Measurements from ENCODE around the gene URAD.
"Not testable (repeated sequence)": the region's sequence is repeated elsewhere in the genome, so short reads cannot be mapped to it uniquely, and the experiment has no call there.

The URAD gene

DNA sequence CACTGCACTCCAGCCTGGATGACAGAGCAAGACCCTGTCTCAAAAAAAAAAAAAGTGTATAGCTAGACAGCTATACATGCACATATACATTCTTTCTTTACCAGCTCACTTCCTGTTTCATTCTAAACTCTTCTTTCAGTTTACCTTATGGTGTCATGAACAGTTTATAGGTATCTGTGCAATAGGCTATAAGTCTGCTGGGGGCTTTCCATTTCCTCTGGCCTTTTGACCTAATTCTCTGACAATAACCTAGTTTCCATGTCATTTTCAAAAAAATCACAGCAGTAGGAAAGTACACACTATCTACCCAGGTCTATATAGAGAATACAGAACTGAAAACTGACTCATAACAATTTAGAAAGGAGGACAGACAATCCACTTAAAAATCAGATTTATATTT, 24.4 kb upstream of the URAD start:
- no peaks in the 10 kb centered on the region for H3K9me3 Mint-ChIP-seq
- intact Hi-C loops (cut with micrococcal nuclease) = no loop called here
- H3K27ac Mint-ChIP-seq = peak overlapping the region; percentile 50
- no peak overlapping the region for H3K4me3 Mint-ChIP-seq
- no peaks in the 10 kb centered on the region for H3K36me3 Mint-ChIP-seq (ENCODE audit: low read depth)
- no peaks in the 10 kb centered on the region for H3K27me3 Mint-ChIP-seq
- peaks cover 23% of the 10 kb centered on the region for H3K4me1 Mint-ChIP-seq (ENCODE audit: low read depth)

GRCh38 chr13:28012383-28012782, 23.9 kb upstream of the URAD start:
- intact Hi-C loops (cut with micrococcal nuclease) = no loop called here
- Mint-ChIP-seq H3K9me3 (no peaks in the 10 kb centered on the region), H3K36me3 (ENCODE audit: low read depth) (no peaks in the 10 kb centered on the region), H3K4me3 (no peak overlapping the region), H3K27ac (peak overlapping the region; percentile 50), H3K4me1 (ENCODE audit: low read depth) (peaks cover 26% of the 10 kb centered on the region), H3K27me3 (no peaks in the 10 kb centered on the region)

DNA sequence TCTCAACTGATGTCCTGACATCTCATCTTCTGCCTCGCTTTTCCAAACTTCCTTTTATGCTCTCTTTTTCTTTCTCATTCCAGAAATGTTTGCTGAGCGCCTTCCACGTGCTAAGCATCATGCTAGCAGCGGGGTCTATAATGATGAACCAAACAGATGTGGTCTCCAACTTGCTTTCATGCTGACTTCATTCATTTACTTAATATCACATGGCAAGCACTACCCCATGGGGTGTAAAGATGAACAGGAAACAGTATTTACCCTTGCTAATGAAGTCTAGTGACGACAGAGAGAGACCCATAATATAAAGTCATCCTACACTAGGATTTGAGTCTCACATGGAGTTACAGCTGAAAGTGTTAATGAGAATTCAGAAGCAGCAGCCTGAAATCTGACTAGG, 21.6 kb upstream of the URAD start:
- H3K9me3 Mint-ChIP-seq = no peaks in the 10 kb centered on the region
- no peak overlapping the region for H3K27ac Mint-ChIP-seq
- peaks cover 26% of the 10 kb centered on the region for H3K4me1 Mint-ChIP-seq (ENCODE audit: low read depth)
- H3K36me3 Mint-ChIP-seq (ENCODE audit: low read depth) = no peaks in the 10 kb centered on the region
- H3K27me3 Mint-ChIP-seq = no peaks in the 10 kb centered on the region
- no peak overlapping the region for H3K4me3 Mint-ChIP-seq
- intact Hi-C loops (cut with micrococcal nuclease) = no loop called here

DNA sequence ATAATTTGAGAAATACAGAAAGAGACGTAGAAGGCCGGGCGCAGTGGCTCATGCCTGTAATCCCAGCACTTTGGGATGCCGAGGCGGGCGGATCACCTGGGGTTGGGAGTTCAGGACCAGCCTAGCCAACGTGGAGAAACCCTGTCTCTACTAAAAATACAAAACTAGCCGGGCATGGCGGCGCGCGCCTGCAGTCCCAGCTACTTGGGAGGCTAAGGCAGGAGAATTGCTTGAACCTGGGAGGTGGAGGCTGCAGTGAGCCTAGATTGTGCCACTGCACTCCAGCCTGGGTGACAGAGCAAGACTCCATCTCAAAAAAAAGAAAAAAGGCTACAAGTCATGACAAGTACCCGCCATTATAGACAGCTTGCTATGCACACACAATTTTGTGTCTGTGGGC, 16.5 kb upstream of the URAD start:
- H3K4me1 Mint-ChIP-seq (ENCODE audit: low read depth); H3K9me3 Mint-ChIP-seq; H3K36me3 Mint-ChIP-seq (ENCODE audit: low read depth); H3K27me3 Mint-ChIP-seq; intact Hi-C loops (cut with micrococcal nuclease); H3K4me3 Mint-ChIP-seq; H3K27ac Mint-ChIP-seq: not testable (repeated sequence)

DNA sequence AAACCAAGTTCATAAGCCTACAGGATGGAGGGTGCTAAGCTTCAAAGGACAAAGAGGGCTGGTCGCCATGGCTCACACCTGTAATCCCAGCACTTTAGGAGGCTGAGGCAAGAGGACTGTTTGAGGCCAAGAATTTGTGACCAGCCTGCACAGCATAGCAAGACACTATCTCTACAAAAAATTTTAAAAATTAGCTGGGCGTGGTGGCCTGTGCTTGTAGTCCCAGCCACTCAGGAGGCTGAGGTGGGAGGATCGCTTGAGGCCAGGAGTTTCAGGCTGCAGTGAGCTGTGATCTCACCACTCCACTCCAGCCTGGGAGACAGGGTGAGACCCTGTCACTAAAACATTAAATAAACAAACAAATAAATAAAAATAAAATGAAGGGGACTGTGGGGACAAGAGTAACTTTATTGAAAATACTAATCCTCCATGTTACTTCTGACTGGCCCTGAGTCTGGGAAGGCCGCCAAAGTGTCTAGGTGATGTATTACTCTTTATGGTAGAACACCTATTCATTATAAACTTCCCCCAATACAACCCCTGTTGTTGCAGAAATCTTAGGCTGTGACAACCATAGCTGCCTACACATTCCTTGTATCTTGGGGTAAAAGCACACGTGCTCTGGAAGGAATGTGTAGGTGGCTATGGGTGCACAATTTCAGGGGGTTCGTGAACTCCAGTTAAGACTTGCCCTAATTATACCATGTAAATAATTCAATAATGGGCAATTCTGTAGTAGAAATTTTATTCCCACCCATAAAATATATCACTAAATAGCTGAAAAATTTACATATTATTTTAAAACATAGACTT, 14.6 kb upstream of the URAD start:
- H3K9me3 Mint-ChIP-seq = no peaks in the 10 kb centered on the region

GRCh38 chr13:28001837-28002473, 13.5 kb upstream of the URAD start:
- intact Hi-C loops (cut with micrococcal nuclease) = no loop called here
- Mint-ChIP-seq H3K4me1 (ENCODE audit: low read depth) (no peaks in the 10 kb centered on the region), H3K4me3 (no peak overlapping the region), H3K27ac (no peak overlapping the region), H3K9me3 (no peaks in the 10 kb centered on the region), H3K36me3 (ENCODE audit: low read depth) (no peaks in the 10 kb centered on the region), H3K27me3 (no peaks in the 10 kb centered on the region)

More for the DNA sequence above, 14.6 kb upstream of the URAD start:
- Mint-ChIP-seq H3K36me3 (ENCODE audit: low read depth) (no peaks in the 10 kb centered on the region), H3K27me3 (no peaks in the 10 kb centered on the region), H3K4me3 (no peak overlapping the region), H3K27ac (no peak overlapping the region), H3K4me1 (ENCODE audit: low read depth) (peaks cover 5% of the 10 kb centered on the region)
- intact Hi-C loops (cut with micrococcal nuclease) = no loop called here

- Mint-ChIP-seq H3K4me1 (ENCODE audit: low read depth) (no peaks in the 10 kb centered on the region), H3K4me3 (no peak overlapping the region), H3K27me3 (no peaks in the 10 kb centered on the region), H3K27ac (no peak overlapping the region), H3K9me3 (no peaks in the 10 kb centered on the region), H3K36me3 (ENCODE audit: low read depth) (no peaks in the 10 kb centered on the region)
- intact Hi-C loops (cut with micrococcal nuclease) = no loop called here
Measured at GRCh38 chr13:28001049-28001448, 12.6 kb upstream of the URAD start.

- Mint-ChIP-seq H3K36me3 (ENCODE audit: low read depth) (no peaks in the 10 kb centered on the region), H3K4me1 (ENCODE audit: low read depth) (no peaks in the 10 kb centered on the region), H3K4me3 (no peak overlapping the region), H3K9me3 (no peaks in the 10 kb centered on the region), H3K27me3 (no peaks in the 10 kb centered on the region), H3K27ac (no peak overlapping the region)
- intact Hi-C loops (cut with micrococcal nuclease) = no loop called here
Measured at GRCh38 chr13:28000567-28000966, 12.1 kb upstream of the URAD start.

GRCh38 chr13:27997904-27998522, 9.5 kb upstream of the URAD start:
- Mint-ChIP-seq H3K27ac (no peak overlapping the region), H3K4me1 (ENCODE audit: low read depth) (no peaks in the 10 kb centered on the region), H3K36me3 (ENCODE audit: low read depth) (no peaks in the 10 kb centered on the region), H3K9me3 (no peaks in the 10 kb centered on the region), H3K4me3 (no peak overlapping the region), H3K27me3 (no peaks in the 10 kb centered on the region)
- intact Hi-C loops (cut with micrococcal nuclease) = no loop called here

- no peaks in the 10 kb centered on the region for H3K9me3 Mint-ChIP-seq
- H3K36me3 Mint-ChIP-seq (ENCODE audit: low read depth) = no peaks in the 10 kb centered on the region
- intact Hi-C loops (cut with micrococcal nuclease) = no loop called here
- H3K27ac Mint-ChIP-seq = no peak overlapping the region
- H3K27me3 Mint-ChIP-seq = peaks cover 3% of the 10 kb centered on the region
- no peaks in the 10 kb centered on the region for H3K4me1 Mint-ChIP-seq (ENCODE audit: low read depth)
- no peak overlapping the region for H3K4me3 Mint-ChIP-seq
Measured at GRCh38 chr13:27991881-27992280, 3.4 kb upstream of the URAD start.

GRCh38 chr13:27985600-27985999, 2.9 kb downstream of the URAD start:
- H3K27ac Mint-ChIP-seq = no peak overlapping the region
- intact Hi-C loops (cut with micrococcal nuclease) = loop anchor here (10.0 kb wide), 1 partner anchor 1011 kb away; no protein-coding TSS in a partner anchor
- H3K36me3 Mint-ChIP-seq (ENCODE audit: low read depth) = no peaks in the 10 kb centered on the region
- H3K9me3 Mint-ChIP-seq = no peaks in the 10 kb centered on the region
- no peak overlapping the region for H3K4me3 Mint-ChIP-seq
- H3K27me3 Mint-ChIP-seq = peaks cover 37% of the 10 kb centered on the region
- H3K4me1 Mint-ChIP-seq (ENCODE audit: low read depth) = peaks cover 4% of the 10 kb centered on the region

DNA sequence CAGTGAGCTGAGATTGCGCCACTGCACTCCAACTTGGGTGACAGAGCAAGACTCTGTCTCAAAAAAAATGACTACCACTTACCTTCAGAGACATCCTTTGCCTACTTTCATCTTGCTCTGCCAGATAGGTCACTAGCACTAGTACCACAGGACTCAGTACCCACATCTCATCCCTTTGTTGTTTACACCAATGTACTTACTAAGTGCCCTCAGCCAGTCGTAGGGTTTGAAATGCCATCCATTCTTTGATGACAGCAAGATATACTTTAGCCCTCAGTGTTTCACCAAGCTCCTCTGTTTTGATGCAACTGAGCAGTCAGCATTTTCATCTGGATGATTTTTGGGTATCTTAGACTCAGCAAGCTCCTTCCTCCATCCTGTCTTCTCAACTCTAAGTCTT, 6.1 kb downstream of the URAD start:
- H3K4me1 Mint-ChIP-seq (ENCODE audit: low read depth) = peaks cover 20% of the 10 kb centered on the region
- H3K9me3 Mint-ChIP-seq = no peaks in the 10 kb centered on the region
- no peak overlapping the region for H3K4me3 Mint-ChIP-seq
- peaks cover 67% of the 10 kb centered on the region for H3K27me3 Mint-ChIP-seq
- intact Hi-C loops (cut with micrococcal nuclease) = loop anchor here (5.0 to 10.0 kb wide), 3 partner anchors 450 to 1008 kb away; no protein-coding TSS in a partner anchor
- H3K27ac Mint-ChIP-seq = no peak overlapping the region
- no peaks in the 10 kb centered on the region for H3K36me3 Mint-ChIP-seq (ENCODE audit: low read depth)

DNA sequence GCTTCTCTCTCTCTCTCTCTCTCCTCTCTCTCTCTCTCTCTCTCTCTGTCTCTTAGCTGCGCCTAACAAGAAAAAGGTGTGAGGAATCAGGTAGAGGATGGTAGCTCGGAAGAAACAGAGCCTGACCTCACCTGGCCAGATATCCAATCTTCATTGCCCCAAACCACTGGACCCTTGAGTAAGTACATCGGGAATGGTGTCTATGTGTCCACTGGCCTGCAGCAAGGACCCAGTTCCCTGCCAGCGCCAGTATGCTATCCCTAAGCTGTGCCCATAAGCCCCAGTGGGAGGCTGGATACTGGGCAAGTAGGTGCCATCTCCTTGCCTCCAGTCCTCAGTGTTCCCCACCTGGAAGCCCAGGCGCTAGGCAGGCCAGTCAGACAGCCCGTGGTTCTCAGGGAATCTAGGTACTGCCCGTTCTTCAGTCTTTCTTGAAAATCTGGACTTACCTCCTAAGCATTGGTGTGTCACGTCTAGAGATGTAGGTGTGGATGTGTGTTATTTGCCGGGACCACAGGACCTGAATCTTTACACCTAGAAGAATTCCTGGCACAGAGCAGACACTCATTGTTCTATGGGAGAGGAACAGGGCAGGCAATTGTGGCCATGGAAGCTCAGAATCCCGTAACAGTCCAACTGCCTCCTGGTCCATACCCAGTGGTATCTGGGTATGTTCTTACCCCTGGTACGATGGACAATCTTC, 7.3 kb downstream of the URAD start:
- no peaks in the 10 kb centered on the region for H3K9me3 Mint-ChIP-seq
- H3K27me3 Mint-ChIP-seq = peaks cover 76% of the 10 kb centered on the region
- intact Hi-C loops (cut with micrococcal nuclease) = loop anchor here (5.0 to 10.0 kb wide), 3 partner anchors 449 to 1006 kb away; no protein-coding TSS in a partner anchor
- H3K27ac Mint-ChIP-seq = no peak overlapping the region
- H3K4me1 Mint-ChIP-seq (ENCODE audit: low read depth) = peaks cover 20% of the 10 kb centered on the region
- H3K36me3 Mint-ChIP-seq (ENCODE audit: low read depth) = no peaks in the 10 kb centered on the region
- no peak overlapping the region for H3K4me3 Mint-ChIP-seq
